22Rv1 (cell line): Measurements from ENCODE around the gene MAML3.

Source experiments
- H3K27ac ChIP-seq: fragments of 450-650 bp; 2 replicates; pipeline ENCODE4 v1.5.1; 2017
- ZFX ChIP-seq: fragments of 450-650 bp; IDR thresholded peaks from 2 replicates; pipeline ENCODE4 v1.6.1; 2017; ENCODE audit warnings: antibody characterized with exemption, borderline replicate concordance
- TF ChIP-seq, protein P1 (sequence below): fragments of 450-650 bp; IDR thresholded peaks from 2 replicates; pipeline ENCODE4 v1.5.1; 2017; ENCODE audit warnings: mild to moderate bottlenecking

Gene MAML3

DNA sequence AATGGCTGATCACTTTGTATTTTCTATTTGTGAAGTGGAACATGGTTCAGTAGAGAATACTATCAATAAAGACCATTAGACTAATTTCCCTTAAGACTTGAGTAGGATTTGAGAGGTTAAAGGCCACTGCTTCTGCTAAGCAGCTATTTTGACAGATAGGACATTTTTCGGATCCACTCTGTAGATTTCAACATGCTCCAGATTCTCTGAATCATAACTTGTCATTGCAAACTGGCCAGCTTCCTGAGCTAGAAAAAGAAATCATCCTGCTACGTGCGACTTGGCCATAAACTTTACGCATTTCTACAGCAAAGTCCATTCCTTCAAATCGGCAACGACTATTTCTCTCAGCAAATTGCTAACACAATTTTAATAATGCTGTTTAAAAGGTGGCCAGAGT lies 433.2 kb downstream of the MAML3 start:
- TF ChIP-seq, protein P1, sequence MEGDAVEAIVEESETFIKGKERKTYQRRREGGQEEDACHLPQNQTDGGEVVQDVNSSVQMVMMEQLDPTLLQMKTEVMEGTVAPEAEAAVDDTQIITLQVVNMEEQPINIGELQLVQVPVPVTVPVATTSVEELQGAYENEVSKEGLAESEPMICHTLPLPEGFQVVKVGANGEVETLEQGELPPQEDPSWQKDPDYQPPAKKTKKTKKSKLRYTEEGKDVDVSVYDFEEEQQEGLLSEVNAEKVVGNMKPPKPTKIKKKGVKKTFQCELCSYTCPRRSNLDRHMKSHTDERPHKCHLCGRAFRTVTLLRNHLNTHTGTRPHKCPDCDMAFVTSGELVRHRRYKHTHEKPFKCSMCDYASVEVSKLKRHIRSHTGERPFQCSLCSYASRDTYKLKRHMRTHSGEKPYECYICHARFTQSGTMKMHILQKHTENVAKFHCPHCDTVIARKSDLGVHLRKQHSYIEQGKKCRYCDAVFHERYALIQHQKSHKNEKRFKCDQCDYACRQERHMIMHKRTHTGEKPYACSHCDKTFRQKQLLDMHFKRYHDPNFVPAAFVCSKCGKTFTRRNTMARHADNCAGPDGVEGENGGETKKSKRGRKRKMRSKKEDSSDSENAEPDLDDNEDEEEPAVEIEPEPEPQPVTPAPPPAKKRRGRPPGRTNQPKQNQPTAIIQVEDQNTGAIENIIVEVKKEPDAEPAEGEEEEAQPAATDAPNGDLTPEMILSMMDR: no peak
- no peak for TF ChIP-seq ZFX
- no peak overlapping the region for H3K27ac ChIP-seq

GRCh38 chr4:139719381-139720101 lies 434.4 kb downstream of the MAML3 start:
- no peak for TF ChIP-seq ZFX
- TF ChIP-seq, protein P1: no peak
- H3K27ac ChIP-seq: no peak overlapping the region

DNA sequence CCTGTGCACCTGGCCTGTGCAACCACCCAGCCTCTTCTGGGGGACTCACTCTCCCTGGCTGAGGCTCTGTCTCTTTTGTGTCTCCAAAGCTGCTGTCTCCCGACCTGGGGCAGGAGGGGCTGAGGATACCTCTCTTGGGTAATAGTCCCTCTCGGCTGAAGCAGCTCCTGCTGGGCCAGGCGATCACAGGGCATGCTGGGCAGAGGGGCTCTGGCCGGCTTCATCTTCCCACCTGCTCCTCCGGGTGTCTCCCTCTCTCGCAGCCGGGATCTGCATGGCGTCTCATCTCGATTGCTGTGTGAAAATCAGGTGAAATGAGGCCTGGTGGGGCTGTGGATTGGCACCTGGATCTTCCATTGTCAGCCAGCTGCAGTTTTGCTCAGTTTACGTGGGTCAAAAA lies 435.2 kb downstream of the MAML3 start:
- H3K27ac ChIP-seq: no peak overlapping the region
- TF ChIP-seq ZFX: no peak
- TF ChIP-seq, protein P1: no peak

- no peak overlapping the region for H3K27ac ChIP-seq
- TF ChIP-seq ZFX: no peak
- TF ChIP-seq, protein P1: no peak
Measured at GRCh38 chr4:139718358-139718757, 435.6 kb downstream of the MAML3 start.

DNA sequence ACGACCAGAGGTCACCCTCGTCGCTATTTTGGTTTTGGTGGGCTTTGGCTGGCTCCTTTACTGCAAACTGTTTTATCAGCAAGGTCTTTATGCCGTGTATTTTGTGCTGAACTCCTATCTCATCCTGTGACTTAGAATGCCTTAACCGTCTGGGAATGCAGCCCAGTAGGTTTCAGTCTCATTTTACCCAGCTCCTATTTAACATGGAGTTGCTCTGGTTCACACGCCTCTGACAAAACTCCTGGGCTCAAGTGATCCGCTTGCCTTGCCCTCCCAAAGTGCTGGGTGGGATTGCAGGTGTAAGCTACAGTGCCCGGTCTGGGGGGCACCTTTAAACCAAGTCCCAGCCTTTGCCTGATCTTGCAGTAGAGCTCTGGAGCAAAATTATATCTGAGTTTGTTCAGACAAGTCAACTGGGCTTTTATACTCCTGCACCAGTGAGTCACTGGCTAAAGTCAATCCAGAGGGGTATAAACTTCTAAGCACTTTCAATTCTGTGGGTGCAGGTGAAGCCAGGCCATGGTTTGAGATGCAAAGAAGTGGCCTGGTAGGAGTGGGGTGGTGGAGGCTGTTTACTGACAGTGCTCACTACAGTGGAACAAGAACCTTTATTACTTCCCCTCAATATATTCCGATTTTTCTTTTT lies 438.1 kb downstream of the MAML3 start:
- TF ChIP-seq, protein P1: no peak
- TF ChIP-seq ZFX: no peak
- H3K27ac ChIP-seq: no peak overlapping the region

GRCh38 chr4:139712882-139713281 lies 441.1 kb downstream of the MAML3 start:
- TF ChIP-seq, protein P1: no peak
- TF ChIP-seq ZFX: no peak
- H3K27ac ChIP-seq: no peak overlapping the region

DNA sequence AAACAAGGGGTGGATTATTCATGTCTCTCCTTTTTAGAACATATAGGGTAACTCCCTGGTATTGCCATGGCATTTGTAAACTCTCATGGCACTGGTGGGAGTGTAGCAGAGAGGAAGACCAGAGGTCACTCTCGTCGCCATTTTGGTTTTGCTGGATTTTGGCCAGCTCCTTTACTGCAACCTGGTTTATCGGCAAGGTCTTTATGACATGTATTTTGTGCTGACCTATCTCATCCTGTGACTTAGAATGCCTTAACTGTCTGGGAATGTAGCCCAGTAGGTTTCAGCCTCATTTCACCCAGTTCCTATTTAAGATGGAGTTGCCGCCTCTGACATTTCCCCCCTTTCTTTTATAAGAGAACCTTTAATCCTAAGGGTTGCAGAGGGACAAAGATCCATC lies 442.5 kb downstream of the MAML3 start:
- TF ChIP-seq ZFX: no peak
- TF ChIP-seq, protein P1: no peak
- no peak overlapping the region for H3K27ac ChIP-seq
